ENCODE results near the gene DOK1.

The DOK1 gene

GRCh38 chr2:74525717-74526648 is 28.5 kb upstream of the DOK1 start, which contains the start of gene DQX1:
Gene DQX1 (minus strand): TSS chr2:74526231. CDS start chr2:74525729, 502 bp downstream.
- DNase-seq: peak in 1 of 2 experiments; percentile 50

DNA sequence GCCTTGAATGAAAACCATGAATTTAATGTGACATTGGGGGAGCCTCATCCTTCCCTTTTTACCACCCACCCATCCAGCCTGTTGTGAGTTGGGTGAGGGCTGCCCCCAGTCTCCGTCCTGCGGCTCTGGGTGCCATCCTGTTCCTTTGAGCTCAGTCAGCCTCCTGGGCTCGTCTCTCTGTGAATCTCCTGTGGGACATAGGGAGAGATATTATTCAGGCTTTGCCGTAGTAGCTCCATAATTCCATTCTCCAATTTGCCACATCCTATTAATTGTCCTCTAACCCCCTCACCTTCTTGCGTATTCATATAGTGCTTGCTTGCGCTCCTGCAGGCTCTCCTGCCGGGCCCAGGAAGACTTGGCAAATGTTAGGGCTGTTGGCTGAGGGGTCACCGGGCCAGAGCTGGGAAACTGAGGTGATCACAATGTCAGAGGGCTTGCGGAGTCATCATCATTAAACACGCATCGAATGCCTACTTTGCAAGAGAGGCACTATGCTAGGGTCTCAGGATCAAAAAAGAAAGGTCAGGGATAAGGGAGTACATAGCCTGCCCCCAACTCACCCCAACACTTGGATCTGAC is 27.8 kb upstream of the DOK1 start:
- DNase-seq: no peak

DNA sequence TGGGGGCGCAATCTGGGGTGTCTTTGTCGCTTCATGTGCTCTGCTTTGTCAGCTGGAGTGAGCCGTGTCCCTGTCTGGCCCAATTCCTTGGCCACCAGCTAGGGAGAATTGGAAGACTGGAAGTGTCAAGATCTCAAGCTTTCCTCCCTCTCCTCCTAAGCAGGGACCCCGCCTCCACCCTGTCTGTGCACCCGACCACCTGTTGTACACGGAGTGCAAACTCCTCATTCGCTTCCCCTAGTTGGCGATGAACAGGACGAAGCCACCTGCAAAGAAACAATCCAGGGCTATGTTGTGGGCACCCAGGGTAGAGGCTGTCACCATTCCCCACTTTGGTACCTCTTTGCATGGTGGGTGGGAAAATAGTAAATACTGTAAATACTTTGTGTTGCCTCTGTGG is 26.8 kb upstream of the DOK1 start:
- no peak for DNase-seq

DNA sequence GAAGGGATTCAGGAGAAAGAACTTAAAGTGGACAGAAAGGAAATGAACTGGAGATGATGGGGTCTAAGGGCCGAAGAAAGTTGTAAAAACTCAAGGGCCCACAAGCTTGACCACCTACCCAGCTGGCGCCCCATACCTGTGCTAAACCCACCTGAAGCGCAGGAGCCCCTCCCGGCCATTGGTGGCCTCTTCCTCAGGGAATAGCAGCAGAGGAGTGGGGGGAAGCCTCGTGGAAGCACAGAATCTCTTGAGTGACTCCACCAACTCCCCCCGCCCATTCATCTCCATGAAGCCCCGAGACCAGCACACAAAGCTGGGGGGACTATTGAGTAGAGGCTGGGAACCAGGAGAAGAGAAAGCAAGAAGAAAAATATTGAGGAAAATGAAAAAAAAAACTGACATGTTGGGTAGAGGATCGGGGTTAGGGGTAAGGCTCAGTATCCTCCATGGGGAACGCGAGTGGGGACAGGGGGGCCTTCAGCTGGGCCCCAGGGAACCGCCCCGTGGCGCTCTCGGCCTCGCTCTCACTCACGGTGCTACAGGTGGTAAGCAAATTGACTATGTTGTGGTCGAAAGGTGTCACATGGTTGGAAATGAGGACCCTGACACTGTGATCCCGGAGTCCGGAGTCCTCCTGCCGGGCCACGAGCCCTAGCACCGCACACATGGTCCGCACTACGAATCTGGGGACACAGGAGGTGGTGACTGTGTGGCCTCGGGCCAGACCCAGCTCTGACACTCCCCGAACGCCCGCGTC is 25.7 kb upstream of the DOK1 start:
- DNase-seq: no peak

DNA sequence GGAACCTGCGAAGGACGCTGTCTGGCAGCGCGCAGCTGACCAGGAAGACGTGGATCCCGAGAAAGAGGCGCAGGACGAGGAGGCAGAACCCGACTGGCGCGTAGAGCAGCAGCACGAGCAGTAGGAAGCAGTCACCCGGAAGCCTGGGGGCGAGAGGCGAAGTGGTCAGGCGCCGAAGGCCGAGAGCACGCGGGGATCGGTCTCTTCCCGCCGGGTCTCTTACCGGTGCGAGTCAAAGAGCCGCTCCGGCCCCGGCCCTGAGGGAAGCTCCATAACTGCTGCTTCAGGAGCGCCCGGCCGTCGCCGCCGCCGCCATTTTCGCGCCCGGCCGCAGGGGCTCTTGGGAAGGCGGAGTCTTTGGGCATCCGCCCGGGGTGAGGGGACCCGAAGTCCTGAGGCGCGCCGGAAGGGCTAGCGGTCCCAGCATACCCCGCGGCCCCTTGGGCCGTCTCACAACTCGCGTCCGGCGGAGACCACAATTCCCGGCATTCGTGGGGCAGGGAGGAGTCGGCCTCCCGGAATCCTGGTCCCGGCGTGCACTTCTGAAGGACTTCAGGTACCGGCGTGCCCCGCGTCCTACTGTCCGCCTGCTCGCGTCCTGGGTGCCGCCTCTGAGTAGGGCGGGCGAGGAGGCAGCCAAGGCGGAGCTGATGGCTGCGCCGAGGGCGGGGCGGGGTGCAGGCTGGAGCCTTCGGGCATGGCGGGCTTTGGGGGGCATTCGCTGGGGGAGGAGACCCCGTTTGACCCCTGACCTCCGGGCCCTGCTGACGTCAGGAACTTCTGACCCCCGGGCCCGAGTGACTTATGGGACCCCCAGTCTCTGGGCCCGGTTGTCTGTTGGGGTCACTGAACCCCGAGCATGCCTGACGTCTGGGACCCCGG is 24.9 kb upstream of the DOK1 start, which contains the start of the genes AUP1 and HTRA2:
Gene AUP1, minus strand, starts transcription at position 350 of the 882 bp plus-strand sequence. Its CDS starts 77 bp downstream, at position 273.
Gene HTRA2, plus strand, starts transcription at position 577 of the 882 bp plus-strand sequence. Its CDS starts 74 bp downstream, at position 651.
- peak; percentile 93 to 96 for DNase-seq

- DNase-seq: peak in 1 of 2 experiments; percentile 41
Observed at GRCh38 chr2:74530239-74531187, 24.0 kb upstream of the DOK1 start.

DNA sequence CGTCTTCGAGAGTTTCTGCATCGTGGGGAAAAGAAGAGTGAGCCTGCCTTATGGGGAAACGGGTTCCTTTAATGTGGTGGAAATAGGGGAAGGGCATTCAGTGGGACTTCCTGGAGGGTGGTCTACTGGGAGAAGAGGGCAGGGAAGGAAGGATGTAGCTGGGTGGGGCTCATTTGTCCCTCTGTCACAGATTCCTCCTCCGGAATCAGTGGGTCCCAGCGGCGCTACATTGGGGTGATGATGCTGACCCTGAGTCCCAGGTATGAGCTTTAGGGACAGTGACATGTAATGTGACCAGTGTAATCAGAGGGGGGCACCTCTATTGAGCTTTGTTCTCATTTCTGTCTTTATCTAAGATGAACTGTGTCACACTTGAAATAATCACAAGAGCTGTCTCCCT is 22.9 kb upstream of the DOK1 start:
- no peak for DNase-seq

GRCh38 chr2:74532222-74532621 is 22.3 kb upstream of the DOK1 start:
- peak in 1 of 2 experiments; percentile 60 for DNase-seq

- no peak for DNase-seq
Observed at GRCh38 chr2:74533464-74533863, 21.1 kb upstream of the DOK1 start.

DNA sequence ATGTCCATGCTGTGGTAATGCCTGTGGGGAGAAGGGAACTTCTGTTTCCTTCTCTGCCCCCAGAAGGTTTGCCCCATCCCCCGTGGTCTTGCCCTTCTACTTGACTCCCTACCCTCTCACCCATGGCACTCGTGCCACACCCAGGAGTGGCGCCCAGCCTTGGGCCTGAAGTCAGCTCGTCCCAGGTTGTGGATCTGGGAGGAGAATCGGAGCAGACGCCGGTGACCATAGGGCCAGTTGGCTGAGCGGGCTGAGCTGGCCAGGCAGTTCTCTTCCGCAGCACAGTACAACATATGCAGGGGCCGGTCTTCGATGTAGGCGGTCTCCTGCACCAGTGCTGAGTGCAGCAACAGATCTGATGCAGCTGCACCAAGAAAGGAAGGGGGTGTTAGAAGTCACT is 20.1 kb upstream of the DOK1 start:
- DNase-seq: no peak

- DNase-seq: no peak
Observed at GRCh38 chr2:74535440-74535965, 19.0 kb upstream of the DOK1 start.

GRCh38 chr2:74536166-74536950 is 18.2 kb upstream of the DOK1 start:
- DNase-seq: no peak

DNA sequence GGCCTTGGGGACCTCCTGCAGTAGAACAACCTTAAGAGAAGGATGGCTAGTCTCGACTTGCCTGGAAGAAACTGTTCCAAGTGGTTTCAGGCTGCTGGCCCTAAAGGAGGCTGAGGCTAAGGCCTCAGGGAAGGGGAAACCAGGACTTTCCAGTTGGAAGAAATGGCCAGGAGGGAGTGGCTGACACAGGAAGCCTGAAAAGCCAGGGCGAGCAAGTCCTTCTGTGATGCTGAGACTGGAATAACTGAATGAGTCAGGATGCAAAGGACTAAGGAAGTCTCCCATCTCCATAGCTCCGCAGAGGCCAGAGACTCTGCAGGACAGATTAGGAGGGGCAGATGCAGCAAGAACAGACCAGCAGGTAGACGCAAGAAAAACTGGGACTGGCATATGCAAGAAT is 17.4 kb upstream of the DOK1 start:
- no peak for DNase-seq

GRCh38 chr2:74538881-74539339 is 15.6 kb upstream of the DOK1 start:
- no peak for DNase-seq

- no peak for DNase-seq
Observed at GRCh38 chr2:74540291-74540690, 14.2 kb upstream of the DOK1 start.

DNA sequence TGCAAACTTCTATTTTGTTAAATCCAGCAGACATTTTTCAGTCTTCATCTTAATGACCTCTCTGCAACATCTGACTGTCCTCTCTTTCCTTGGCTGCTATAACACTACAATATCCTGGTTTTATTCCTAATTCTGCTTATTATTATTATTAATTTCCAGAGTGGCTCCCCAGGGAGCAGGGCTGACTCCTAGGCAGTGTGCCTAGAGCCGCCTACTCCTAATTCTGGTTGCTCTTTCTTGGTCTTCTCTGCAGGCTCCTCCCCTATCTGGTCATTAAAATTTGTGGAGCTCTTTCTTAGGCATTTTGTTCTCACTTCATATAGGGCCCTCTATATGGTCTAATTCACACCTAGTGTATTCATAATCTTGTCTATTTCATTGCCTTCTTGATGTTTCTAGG is 11.5 kb upstream of the DOK1 start:
- DNase-seq: no peak

DNA sequence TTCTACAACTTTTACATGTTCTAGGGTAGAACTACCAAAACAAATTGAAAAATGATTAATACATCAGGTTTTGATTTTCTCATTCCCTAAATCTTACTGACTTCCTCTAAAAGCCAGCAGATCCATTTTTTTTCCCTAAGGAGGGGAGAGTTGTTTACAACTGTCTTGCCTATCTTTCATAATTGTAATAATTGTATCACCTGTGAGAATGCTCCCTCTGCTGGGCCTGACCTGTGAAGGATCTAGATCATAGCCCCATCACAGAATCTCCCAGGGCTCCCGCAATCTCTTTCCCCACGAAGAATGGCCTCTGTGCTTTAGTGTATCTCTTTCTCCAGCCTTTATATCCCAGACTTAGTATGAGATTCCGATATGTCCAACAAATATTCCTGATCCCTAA is 9.9 kb upstream of the DOK1 start:
- peak in 1 of 2 experiments; percentile 14 for DNase-seq

DNA sequence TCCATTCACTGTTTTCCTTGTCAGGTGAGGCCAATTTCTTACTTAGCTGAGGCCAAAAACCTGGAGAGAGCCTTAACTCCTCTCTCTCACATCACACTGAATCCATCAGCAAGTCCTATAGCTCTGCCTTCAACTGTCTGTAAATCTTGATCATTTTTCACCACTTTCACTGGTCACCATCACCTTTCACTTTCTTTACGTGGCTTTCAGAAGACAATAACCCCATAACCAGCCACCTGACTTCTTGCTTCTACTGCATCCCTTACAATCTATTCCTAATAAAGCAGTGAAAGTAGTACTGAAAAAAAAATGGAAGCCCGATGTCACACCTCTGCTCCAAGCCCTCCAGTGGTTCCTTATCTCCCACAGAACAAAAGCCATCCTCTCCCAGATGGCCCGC is 8.5 kb upstream of the DOK1 start:
- no peak for DNase-seq

GRCh38 chr2:74548285-74548899 is 6.1 kb upstream of the DOK1 start:
- no peak for DNase-seq
